PC-3 (cell line): ENCODE measurements around the gene GPRASP3. TPM values are rescaled to one million over a fixed set of nuclear protein-coding genes. Genes with fewer than 3 reads are reported as not detected.

Source experiments
- ATAC-seq: fragments of 200-7000 bp; cut with Tn5 transposase; 2 replicates; pipeline ENCODE4 v1.9.1; 2020; ENCODE audit warnings: mild to moderate bottlenecking, moderate library complexity
- BruUV-seq: library from RNA; stranded (reverse); fragments of 400-500 nt; replicated peaks from 2 replicates; lab custom pipeline; 2021; lab: Mats Ljungman, UMichigan
- CTCF ChIA-PET: fragments of 300-600 bp; sonication (Branson Sonifier 250); formaldehyde crosslinking; loops from one replicate; lab custom pipeline; 2022; ENCODE audit warnings: antibody characterized with exemption; lab: Charles Lee
- POLR2A ChIA-PET: fragments of 300-600 bp; sonication (Branson Sonifier 250); formaldehyde crosslinking; loops from one replicate; lab custom pipeline; 2022; ENCODE audit warnings: antibody characterized with exemption; ENCODE audit not compliant: unreplicated experiment; lab: Charles Lee
- DNase-seq: peaks from one replicate; pipeline ENCODE4 v3.0.0-alpha.2; 2015
- H2AFZ ChIP-seq: fragments of 300-600 bp; sonication (generic); 2 replicates; pipeline ENCODE4 v1.6.0; 2016; ENCODE audit warnings: antibody characterized with exemption, low read length
- H3F3A ChIP-seq: fragments of 300-600 bp; sonication (generic); one replicate; pipeline ENCODE4 v1.6.0; 2017; ENCODE audit warnings: antibody characterized with exemption, low read length, control low read depth, mild to moderate bottlenecking; ENCODE audit not compliant: unreplicated experiment
- H3K27ac ChIP-seq: fragments of 300-600 bp; sonication (generic); 2 replicates; pipeline ENCODE4 v1.5.1; 2016; ENCODE audit warnings: mild to moderate bottlenecking, low read length
- H3K27me3 ChIP-seq: fragments of 300-600 bp; sonication (generic); 2 replicates; pipeline ENCODE4 v1.6.1; 2016; ENCODE audit warnings: low read length, mixed read lengths
- H3K36me3 ChIP-seq: fragments of 300-600 bp; sonication (generic); 2 replicates; pipeline ENCODE4 v1.6.1; 2016; ENCODE audit warnings: low read depth, mixed run types, low read length, mixed read lengths
- H3K4me1 ChIP-seq: fragments of 300-600 bp; sonication (generic); 2 replicates; pipeline ENCODE4 v1.5.1; 2016; ENCODE audit warnings: low read length; ENCODE audit not compliant: insufficient read depth
- H3K4me2 ChIP-seq: fragments of 300-600 bp; sonication (generic); 2 replicates; pipeline ENCODE4 v1.6.0; 2016; ENCODE audit warnings: low read length
- H3K4me3 ChIP-seq: fragments of 300-600 bp; sonication (generic); 2 replicates; pipeline ENCODE4 v1.5.1; 2016; ENCODE audit warnings: mild to moderate bottlenecking, low read length, mixed read lengths
- H3K79me2 ChIP-seq: fragments of 300-600 bp; sonication (generic); 2 replicates; pipeline ENCODE4 v1.6.1; 2017; ENCODE audit warnings: low read length, mixed read lengths
- H3K9ac ChIP-seq: fragments of 300-600 bp; sonication (generic); 2 replicates; pipeline ENCODE4 v1.6.0; 2016; ENCODE audit warnings: mild to moderate bottlenecking, low read length
- H3K9me2 ChIP-seq: fragments of 300-600 bp; sonication (generic); replicated peaks from 2 replicates; pipeline ENCODE4 v1.6.1; 2016; ENCODE audit warnings: mixed run types, low read length, mixed read lengths
- H3K9me3 ChIP-seq: fragments of 300-600 bp; sonication (generic); 2 replicates; pipeline ENCODE4 v1.6.1; 2016; ENCODE audit warnings: low read length, mixed read lengths
- H4K20me1 ChIP-seq: fragments of 300-600 bp; sonication (generic); 2 replicates; pipeline ENCODE4 v1.6.1; 2016; ENCODE audit warnings: low read length, mixed read lengths
- EZH2 ChIP-seq: fragments of 300-600 bp; sonication (generic); IDR thresholded peaks from one replicate; pipeline ENCODE4 v1.6.1; 2017; ENCODE audit warnings: antibody characterized with exemption, mild to moderate bottlenecking, low read length; ENCODE audit not compliant: unreplicated experiment
- EZH2phosphoT487 ChIP-seq: fragments of 300-600 bp; sonication (generic); IDR thresholded peaks from 2 replicates; pipeline ENCODE4 v1.6.1; 2018; ENCODE audit warnings: mild to moderate bottlenecking, antibody characterized with exemption, low read length, borderline replicate concordance
- intact Hi-C: fragments of 100-400 bp; cut with micrococcal nuclease; formaldehyde crosslinking; loops from 2 replicates; pipeline ENCODE4 v1.9.0; 2023
- total RNA-seq: library from RNA; depleted of rRNA; stranded (reverse); fragments of >200 nt; gene quantifications from 2 replicates; pipeline ENCODE4 v1.2.3, GENCODE V29; 2014
- TF ChIP-seq, protein P1 (sequence below): fragments of 300-600 bp; sonication (generic); conservative IDR thresholded peaks from 2 replicates; pipeline ENCODE4 v1.5.1; 2017; ENCODE audit warnings: antibody characterized with exemption, low read depth, mild to moderate bottlenecking, low read length

GPRASP3 gene
- total RNA-seq, 1 experiment from 2014 or later = 1.4 TPM

DNA sequence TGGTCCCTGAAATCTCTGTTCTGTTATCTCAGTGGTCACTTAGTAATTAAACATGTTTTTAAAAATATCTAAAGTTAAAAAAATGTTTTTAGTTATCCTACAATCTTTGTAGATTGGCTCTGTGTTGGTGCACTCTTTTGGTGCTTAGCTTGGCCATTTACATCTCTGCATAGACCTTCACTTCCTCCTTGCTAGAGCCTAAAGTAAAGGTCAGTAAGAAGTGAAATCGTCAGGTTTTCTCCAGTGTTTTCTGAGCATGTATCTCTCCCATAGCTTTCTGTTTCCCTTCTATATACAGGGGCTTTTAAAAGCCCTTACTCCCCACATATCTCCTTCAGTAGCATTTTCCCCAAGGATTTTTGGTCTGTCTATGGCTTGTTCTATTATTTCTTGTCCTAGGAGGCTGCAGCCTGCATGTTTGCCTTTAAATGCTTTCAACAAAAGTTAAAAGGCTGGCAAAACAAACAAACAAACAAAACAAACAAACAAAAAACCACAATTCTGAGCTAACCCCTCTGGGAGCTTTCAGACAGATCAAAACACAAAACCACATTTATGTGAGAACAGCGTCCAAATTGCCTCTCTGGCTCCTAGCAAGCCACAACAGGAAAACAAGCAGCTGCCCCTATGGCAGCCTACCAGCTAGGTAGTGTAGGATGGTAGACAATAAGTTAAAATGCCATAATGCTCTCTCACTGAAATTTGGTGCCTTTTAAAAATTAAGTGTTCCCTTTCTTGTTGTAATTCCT, 35.6 kb upstream of the GPRASP3 start:
- no peak overlapping the region for H3K27ac ChIP-seq
- POLR2A ChIA-PET = no interaction called here
- CTCF ChIA-PET = no interaction called here
- H3K27me3 ChIP-seq = no peaks in the 10 kb centered on the region
- no peaks in the 10 kb centered on the region for H3K4me1 ChIP-seq
- TF ChIP-seq EZH2phosphoT487 (no peak), EZH2 (no peak)
- TF ChIP-seq, protein P1, sequence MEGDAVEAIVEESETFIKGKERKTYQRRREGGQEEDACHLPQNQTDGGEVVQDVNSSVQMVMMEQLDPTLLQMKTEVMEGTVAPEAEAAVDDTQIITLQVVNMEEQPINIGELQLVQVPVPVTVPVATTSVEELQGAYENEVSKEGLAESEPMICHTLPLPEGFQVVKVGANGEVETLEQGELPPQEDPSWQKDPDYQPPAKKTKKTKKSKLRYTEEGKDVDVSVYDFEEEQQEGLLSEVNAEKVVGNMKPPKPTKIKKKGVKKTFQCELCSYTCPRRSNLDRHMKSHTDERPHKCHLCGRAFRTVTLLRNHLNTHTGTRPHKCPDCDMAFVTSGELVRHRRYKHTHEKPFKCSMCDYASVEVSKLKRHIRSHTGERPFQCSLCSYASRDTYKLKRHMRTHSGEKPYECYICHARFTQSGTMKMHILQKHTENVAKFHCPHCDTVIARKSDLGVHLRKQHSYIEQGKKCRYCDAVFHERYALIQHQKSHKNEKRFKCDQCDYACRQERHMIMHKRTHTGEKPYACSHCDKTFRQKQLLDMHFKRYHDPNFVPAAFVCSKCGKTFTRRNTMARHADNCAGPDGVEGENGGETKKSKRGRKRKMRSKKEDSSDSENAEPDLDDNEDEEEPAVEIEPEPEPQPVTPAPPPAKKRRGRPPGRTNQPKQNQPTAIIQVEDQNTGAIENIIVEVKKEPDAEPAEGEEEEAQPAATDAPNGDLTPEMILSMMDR = no peak
- H3K4me2 ChIP-seq = no peak overlapping the region
- BruUV-seq = no TSS peak
- H3K9ac ChIP-seq = no peak overlapping the region
- intact Hi-C loops = no loop called here
- no peaks in the 10 kb centered on the region for H3K9me2 ChIP-seq
- DNase-seq = no peak
- no peaks in the 10 kb centered on the region for H3K79me2 ChIP-seq
- H3F3A ChIP-seq = no peaks in the 10 kb centered on the region
- peaks cover 7% of the 10 kb centered on the region; the same call in 1 of the 2 replicates for H3K36me3 ChIP-seq
- ATAC-seq = no peak
- H4K20me1 ChIP-seq = no peaks in the 10 kb centered on the region
- H3K9me3 ChIP-seq = no peaks in the 10 kb centered on the region
- H2AFZ ChIP-seq = no peak overlapping the region
- no peak overlapping the region for H3K4me3 ChIP-seq

DNA sequence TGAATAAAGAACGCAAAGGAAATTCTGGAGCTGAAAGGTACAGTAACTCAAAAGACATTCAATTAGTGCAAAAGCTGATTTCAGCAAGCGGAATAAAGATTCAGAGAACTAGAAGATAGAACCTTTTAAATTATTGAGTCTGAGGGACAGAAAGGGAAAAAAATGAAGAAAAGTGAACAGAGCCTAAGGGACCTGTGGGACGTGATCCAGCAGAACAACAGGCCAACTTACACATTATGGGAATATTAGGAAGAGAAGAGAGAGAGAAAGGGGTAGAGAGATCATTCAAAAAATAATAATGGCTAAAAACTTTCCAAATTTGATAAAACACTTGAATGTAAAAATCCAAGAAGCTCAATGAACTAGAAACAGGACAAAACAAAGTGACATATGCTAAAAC, 25.8 kb upstream of the GPRASP3 start:
- intact Hi-C loops = no loop called here
- H3K4me3 ChIP-seq = no peak overlapping the region
- no peaks in the 10 kb centered on the region for H3K4me1 ChIP-seq
- no peaks in the 10 kb centered on the region for H4K20me1 ChIP-seq
- no TSS peak for BruUV-seq
- POLR2A ChIA-PET = no interaction called here
- ATAC-seq (no peak), DNase-seq (no peak)
- H3K9me3 ChIP-seq = no peaks in the 10 kb centered on the region
- no peak overlapping the region for H3K4me2 ChIP-seq
- no peak overlapping the region for H3K9ac ChIP-seq
- H3K36me3 ChIP-seq = no peaks in the 10 kb centered on the region
- no peaks in the 10 kb centered on the region for H3K79me2 ChIP-seq
- no peaks in the 10 kb centered on the region for H3K27me3 ChIP-seq
- CTCF ChIA-PET = no interaction called here
- no peaks in the 10 kb centered on the region for H3K9me2 ChIP-seq
- H2AFZ ChIP-seq = no peak overlapping the region
- no peak for TF ChIP-seq EZH2
- TF ChIP-seq, protein P1 = no peak
- no peaks in the 10 kb centered on the region for H3F3A ChIP-seq
- H3K27ac ChIP-seq = no peak overlapping the region

DNA sequence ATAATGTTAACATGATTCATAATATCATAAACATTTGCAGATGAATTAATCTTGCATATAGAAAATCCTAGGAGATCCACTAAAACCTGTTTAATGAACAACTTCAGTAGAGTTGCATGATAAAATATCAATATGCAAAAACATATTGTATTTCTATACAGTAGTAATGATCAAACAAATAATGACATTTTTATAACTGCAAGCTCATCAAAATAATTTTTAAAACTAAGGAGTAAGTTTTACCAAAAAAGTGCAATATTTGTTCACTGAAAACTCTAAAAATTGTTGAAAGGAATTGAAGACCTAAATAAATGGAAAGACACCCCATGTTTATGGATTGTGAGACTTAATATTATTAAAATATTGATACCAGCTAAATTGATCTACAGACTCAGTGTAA, 24.2 kb upstream of the GPRASP3 start:
- ChIA-PET CTCF (interaction anchor here (1.2 kb wide), 1 partner anchor 204 kb away, joined by 3 read pairs; no protein-coding TSS in a partner anchor), POLR2A (no interaction called here)
- H3K27ac ChIP-seq = no peak overlapping the region
- H3K36me3 ChIP-seq = no peaks in the 10 kb centered on the region
- DNase-seq = no peak
- no peaks in the 10 kb centered on the region for H3K4me1 ChIP-seq
- H3K4me2 ChIP-seq = no peak overlapping the region
- H3K4me3 ChIP-seq = no peak overlapping the region
- no peaks in the 10 kb centered on the region for H3F3A ChIP-seq
- H2AFZ ChIP-seq = no peak overlapping the region
- no peaks in the 10 kb centered on the region for H3K79me2 ChIP-seq
- H3K27me3 ChIP-seq = no peaks in the 10 kb centered on the region
- no peak for TF ChIP-seq EZH2
- TF ChIP-seq, protein P1 = no peak
- no peak for TF ChIP-seq EZH2phosphoT487
- H3K9ac ChIP-seq = no peak overlapping the region
- no peaks in the 10 kb centered on the region for H3K9me3 ChIP-seq
- ATAC-seq = no peak
- no peaks in the 10 kb centered on the region for H4K20me1 ChIP-seq
- intact Hi-C loops = no loop called here
- no TSS peak for BruUV-seq
- H3K9me2 ChIP-seq = no peaks in the 10 kb centered on the region
